K562 (cell line): ENCODE data around the gene CLP1. TPM values are rescaled to one million over a fixed set of nuclear protein-coding genes. Genes with fewer than 3 reads are reported as not detected.

Experiments
- ATAC-seq: fragments of 200-7000 bp; cut with Tn5 transposase; 3 replicates; pipeline ENCODE4 v1.9.1; 2020; ENCODE audit warnings: moderate library complexity
- BruUV-seq: library from RNA; stranded (reverse); fragments of 400-500 nt; replicated peaks from 2 replicates; lab custom pipeline; 2021; lab: Mats Ljungman, UMichigan
- CTCF ChIA-PET: fragments of 300-600 bp; formaldehyde crosslinking; extraction: SDS; loops from one replicate; lab custom pipeline; 2021; ENCODE audit warnings: low intra/inter-chr PET ratio; lab: Yijun Ruan, JAX
- POLR2A ChIA-PET: fragments of 300-600, 350-650 bp; sonication (Branson Sonifier 250); formaldehyde crosslinking; extraction: SDS; loops from one replicate; lab custom pipeline; 2021; ENCODE audit warnings: antibody characterized with exemption, inconsistent platforms; lab: Yijun Ruan, JAX
- DNase-seq, 4 experiments: peaks; one replicate each; pipeline versions ENCODE4 v3.0.0 to v3.0.0-alpha.2; 2011 to 2018; ENCODE audit warnings: low spot score in 3 of 4, mixed read lengths in 3 of 4; ENCODE audit errors: extremely low read depth in 1 of 4
- FAIRE-seq: peaks from 2 replicates; lab custom pipeline; 2011; peaks lifted over from hg19 to GRCh38; lab: Jason Lieb, UNC
- H2AFZ ChIP-seq: 2 replicates; pipeline ENCODE4 v1.6.0; 2011; ENCODE audit warnings: low read depth, low read length, control low read depth, inconsistent platforms
- H3K27ac ChIP-seq: fragments of 200-600 bp; 3 replicates; pipeline ENCODE4 v1.8.0; 2011; ENCODE audit warnings: low read depth, mild to moderate bottlenecking, control low read depth, inconsistent platforms, low read length, moderate library complexity, mixed read lengths; ENCODE audit errors: extremely low read depth
- H3K27me3 ChIP-seq, 2 experiments: fragments of 300-600 bp in 1 of 2; 2 replicates in 1 of 2; 3 replicates in 1 of 2; pipeline versions ENCODE4 v1.6.0 to v1.8.0; 2011; ENCODE audit warnings: inconsistent platforms in 2 of 2, low read length in 2 of 2, mild to moderate bottlenecking in 1 of 2, mixed read lengths in 1 of 2, moderate library complexity in 1 of 2; ENCODE audit not compliant: control insufficient read depth in 2 of 2, insufficient read depth in 2 of 2
- H3K36me3 ChIP-seq: fragments of 300-600 bp; 3 replicates; pipeline ENCODE4 v1.8.0; 2011; ENCODE audit warnings: mild to moderate bottlenecking, low read length, inconsistent platforms; ENCODE audit not compliant: control insufficient read depth, insufficient read depth
- H3K4me1 ChIP-seq, 2 experiments: fragments of 200-600 bp in 1 of 2; replicated peaks in 1 of 2; 2 replicates in 1 of 2; 3 replicates in 1 of 2; pipeline versions ENCODE4 v1.5.1 to v1.8.0; 2011; ENCODE audit warnings: inconsistent platforms in 2 of 2, low read length in 2 of 2, mild to moderate bottlenecking in 1 of 2, mixed read lengths in 1 of 2, moderate library complexity in 1 of 2; ENCODE audit not compliant: control insufficient read depth in 2 of 2, insufficient read depth in 2 of 2
- H3K4me2 ChIP-seq: 2 replicates; pipeline ENCODE4 v1.6.1; 2011; ENCODE audit warnings: low read length, control low read depth, inconsistent platforms, mixed read lengths; ENCODE audit not compliant: insufficient read depth
- H3K4me3 ChIP-seq: fragments of 200-600 bp; sonication (generic), shearing (Covaris generic); 2 replicates; pipeline ENCODE4 v1.5.1; 2016; ENCODE audit warnings: control low read depth, inconsistent platforms
- H3K79me2 ChIP-seq: fragments of 200-600 bp; 3 replicates; pipeline ENCODE4 v1.8.0; 2011; ENCODE audit warnings: low read length, inconsistent platforms; ENCODE audit not compliant: control insufficient read depth, insufficient read depth
- H3K9ac ChIP-seq, 2 experiments: 2 replicates each; pipeline versions ENCODE4 v1.6.0 to v1.6.1; 2011; ENCODE audit warnings: low read depth in 2 of 2, low read length in 2 of 2, control low read depth in 1 of 2, inconsistent platforms in 1 of 2, mild to moderate bottlenecking in 1 of 2, mixed read lengths in 1 of 2; ENCODE audit not compliant: insufficient read depth in 1 of 2
- H3K9me1 ChIP-seq: one replicate; pipeline ENCODE4 v1.6.0; 2011; ENCODE audit warnings: inconsistent platforms, mild to moderate bottlenecking, low read length, moderate library complexity; ENCODE audit not compliant: control insufficient read depth, insufficient read depth
- H3K9me3 ChIP-seq: replicated peaks from 2 replicates; pipeline ENCODE4 v1.5.1; 2011; ENCODE audit warnings: low read depth, low read length, inconsistent platforms; ENCODE audit not compliant: control insufficient read depth, insufficient read depth
- H4K20me1 ChIP-seq: replicated peaks from 2 replicates; pipeline ENCODE4 v1.6.1; 2011; ENCODE audit warnings: low read length, inconsistent platforms, mixed read lengths; ENCODE audit not compliant: control insufficient read depth, insufficient read depth
- ARHGAP35 ChIP-seq: fragments of 450-650 bp; IDR thresholded peaks from 2 replicates; pipeline ENCODE4 v1.6.1; 2018; ENCODE audit not compliant: partially characterized antibody
- ARNT ChIP-seq, 2 experiments: fragments of 450-650 bp; IDR thresholded peaks; 2 replicates each; pipeline ENCODE4 v1.6.1; 2016; ENCODE audit warnings: mild to moderate bottlenecking in 1 of 2
- GTF2A2 ChIP-seq: IDR thresholded peaks from 2 replicates; pipeline ENCODE4 v1.6.1; 2016; ENCODE audit warnings: mild to moderate bottlenecking, missing genetic modification characterization, missing compliant biosample characterization
- HDAC1 ChIP-seq, 2 experiments: fragments of 450-650 bp; IDR thresholded peaks; 2 replicates each; pipeline ENCODE4 v1.6.1; 2016 to 2017; ENCODE audit warnings: inconsistent platforms in 1 of 2, mild to moderate bottlenecking in 1 of 2, moderate library complexity in 1 of 2
- HDAC6 ChIP-seq: IDR thresholded peaks from 2 replicates; pipeline ENCODE4 v1.6.1; 2012; ENCODE audit warnings: low read depth, mild to moderate bottlenecking, control low read depth, inconsistent platforms, low read length, moderate library complexity
- L3MBTL2 ChIP-seq: fragments of 450-650 bp; IDR thresholded peaks from 2 replicates; pipeline ENCODE4 v1.6.1; 2016; ENCODE audit warnings: mild to moderate bottlenecking, moderate library complexity
- NFIC ChIP-seq: fragments of 450-650 bp; IDR thresholded peaks from 2 replicates; pipeline ENCODE4 v1.6.1; 2017; ENCODE audit warnings: mild to moderate bottlenecking, inconsistent platforms
- PRMT5 ChIP-seq: sonication (generic); formaldehyde crosslinking; IDR thresholded peaks from 2 replicates; pipeline ENCODE4 v1.5.0; 2020; ENCODE audit warnings: missing genetic modification reagents
- SAFB2 ChIP-seq: fragments of 200-400 bp; formaldehyde crosslinking; IDR thresholded peaks from 2 replicates; pipeline ENCODE4 v1.6.1; 2018; ENCODE audit warnings: borderline replicate concordance, low read length, low read depth, moderate library complexity; ENCODE audit not compliant: severe bottlenecking
- SIX5 ChIP-seq, 2 experiments: IDR thresholded peaks; 2 replicates each; pipeline ENCODE4 v1.6.1; 2011; ENCODE audit warnings: low read length in 2 of 2, borderline replicate concordance in 1 of 2, low read depth in 1 of 2, mild to moderate bottlenecking in 1 of 2, moderate library complexity in 1 of 2; ENCODE audit not compliant: insufficient read depth in 1 of 2
- THRAP3 ChIP-seq: fragments of 450-650 bp; IDR thresholded peaks from 2 replicates; pipeline ENCODE4 v1.6.1; 2016; ENCODE audit warnings: mild to moderate bottlenecking, inconsistent platforms, borderline replicate concordance
- ZBED1 ChIP-seq: IDR thresholded peaks from 2 replicates; pipeline ENCODE4 v1.6.1; 2014
- ZNF3 ChIP-seq: fragments of 250-450 bp; sonication (Bioruptor Pico); IDR thresholded peaks from 2 replicates; pipeline ENCODE4 v1.5.0; 2021; ENCODE audit warnings: mild to moderate bottlenecking, moderate library complexity
- ZNF699 ChIP-seq: fragments of 250-450 bp; sonication (Bioruptor Pico); IDR thresholded peaks from 2 replicates; pipeline ENCODE4 v1.8.0; 2021; ENCODE audit warnings: mild to moderate bottlenecking, moderate library complexity; ENCODE audit not compliant: insufficient replicate concordance
- WGBS: fragments of 100-300 bp; shearing (Covaris generic); methylation state at CpG from one replicate; pipeline ENCODE4 v1.1.6; 2016; ENCODE audit warnings: low coverage, mixed read lengths; ENCODE audit not compliant: insufficient coverage; ENCODE audit errors: missing lambda C conversion rate; 5-methylcytosine and 5-hydroxymethylcytosine counted together
- in situ Hi-C: fragments of 300-500 bp; cut with MboI; formaldehyde crosslinking; loops from 4 replicates; pipeline ENCODE4 v1.15.0; 2018; ENCODE audit warnings: inconsistent platforms, mixed read lengths
- intact Hi-C: fragments of 100-400 bp; cut with micrococcal nuclease; formaldehyde crosslinking; loops from 2 replicates; pipeline ENCODE4 v1.14.2; 2022
- polyA plus RNA-seq, 8 experiments: library from polyadenylated mRNA; depleted of rRNA in 4 of 8; stranded (reverse) in 5 of 8; unstranded in 3 of 8; fragments of >200 nt; fragmentation: Nextera tagmentation in 2 of 8; fragmentation: Illumina TruSeq in 1 of 8; extraction: Ambion mirVana in 2 of 8; extraction: Trizol in 1 of 8; gene quantifications; 2 replicates each; pipeline versions ENCODE4 v1.2.1 to v1.2.3, GENCODE V29; 2011 to 2014; ENCODE audit warnings: inconsistent platforms in 1 of 8, missing spikeins in 1 of 8
- total RNA-seq, 7 experiments: library from RNA; depleted of rRNA in 6 of 7; stranded (reverse); fragments of >200 nt in 6 of 7; fragmentation: Illumina TruSeq in 2 of 7; extraction: Trizol in 2 of 7; gene quantifications; 2 replicates each; pipeline versions ENCODE4 v1.2.1 to v1.2.3, GENCODE V29; 2011 to 2021; ENCODE audit warnings: low replicate concordance in 1 of 7
- TF ChIP-seq, protein P1 (sequence below): IDR thresholded peaks from 2 replicates; pipeline ENCODE4 v1.6.1; 2011; ENCODE audit warnings: borderline replicate concordance, low read depth, mild to moderate bottlenecking, moderate library complexity, low read length; ENCODE audit not compliant: insufficient read depth, poor library complexity, severe bottlenecking
- TF ChIP-seq, protein P2 (sequence below): fragments of 450-650 bp; conservative IDR thresholded peaks from 2 replicates; pipeline ENCODE4 v1.6.1; 2016; ENCODE audit warnings: missing genetic modification characterization, low read depth, mild to moderate bottlenecking, control low read depth, missing compliant biosample characterization
- TF ChIP-seq, protein P3 (sequence below): conservative IDR thresholded peaks from 2 replicates; pipeline ENCODE4 v1.6.1; 2011; ENCODE audit warnings: low read depth, mild to moderate bottlenecking, low read length; ENCODE audit not compliant: control insufficient read depth

Gene CLP1
- total and polyA plus RNA-seq, 9 of the 15 experiments (the other 6 are each of a cell fraction or from before 2014, with no cell fraction given) = 19.1 to 46.2 (median 27.8) TPM

DNA sequence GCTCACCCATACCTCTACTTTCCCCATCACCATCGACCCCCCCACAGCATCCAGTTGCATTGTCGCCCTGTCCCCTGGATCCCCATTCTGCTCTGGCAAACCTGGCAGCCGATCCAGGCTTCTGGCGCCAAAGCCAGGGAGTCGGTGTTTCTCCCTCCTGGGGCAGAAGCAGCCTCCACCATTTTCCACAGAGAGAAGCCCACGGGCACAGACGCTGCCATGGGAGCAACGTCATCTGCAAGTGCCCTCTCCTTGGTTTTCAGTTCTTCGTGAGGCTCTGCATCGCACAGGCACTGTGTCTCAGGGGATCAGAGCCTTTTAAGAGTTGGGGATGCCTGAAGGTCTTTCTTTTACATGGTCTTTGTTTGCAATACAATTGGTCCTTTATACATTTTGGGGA is 10.2 kb upstream of the CLP1 start:
- in situ Hi-C loops = loop anchor here (10.0 kb wide), 1 partner anchor 193 kb away; no protein-coding TSS in a partner anchor
- H3K36me3 ChIP-seq = no peaks in the 10 kb centered on the region
- ATAC-seq = no peak
- ChIA-PET CTCF (no interaction called here), POLR2A (interaction anchor here (1.6 kb wide), 1 partner anchor 153 kb away, joined by 5 read pairs; no protein-coding TSS in a partner anchor)
- no peak for FAIRE-seq
- H3K27ac ChIP-seq = no peak overlapping the region
- no peak overlapping the region for H2AFZ ChIP-seq
- H3K9me3 ChIP-seq = no peaks in the 10 kb centered on the region
- intact Hi-C loops = no loop called here
- no peaks in the 10 kb centered on the region; the same call in 1 of the 2 replicates for H4K20me1 ChIP-seq
- TF ChIP-seq ARHGAP35 (no peak), GTF2A2 (tag) (no peak), PRMT5 (CRISPR knock-in tag) (no peak), ZBED1 (no peak), THRAP3 (no peak), HDAC6 (no peak), ARNT (IDR thresholded peaks at IDR 0.05) (no peak), ZNF699 (CRISPR knock-in tag) (no peak), NFIC (no peak), SAFB2 (no peak), HDAC1 (IDR thresholded peaks at IDR 0.05) (no peak), SIX5 (IDR thresholded peaks at IDR 0.05; ENCODE audit: borderline replicate concordance in 1 of 2, insufficient read depth in 1 of 2, low read depth in 1 of 2, low read length in 2 of 2) (no peak), ZNF3 (CRISPR knock-in tag) (no peak), L3MBTL2 (no peak)
- TF ChIP-seq, protein P1, sequence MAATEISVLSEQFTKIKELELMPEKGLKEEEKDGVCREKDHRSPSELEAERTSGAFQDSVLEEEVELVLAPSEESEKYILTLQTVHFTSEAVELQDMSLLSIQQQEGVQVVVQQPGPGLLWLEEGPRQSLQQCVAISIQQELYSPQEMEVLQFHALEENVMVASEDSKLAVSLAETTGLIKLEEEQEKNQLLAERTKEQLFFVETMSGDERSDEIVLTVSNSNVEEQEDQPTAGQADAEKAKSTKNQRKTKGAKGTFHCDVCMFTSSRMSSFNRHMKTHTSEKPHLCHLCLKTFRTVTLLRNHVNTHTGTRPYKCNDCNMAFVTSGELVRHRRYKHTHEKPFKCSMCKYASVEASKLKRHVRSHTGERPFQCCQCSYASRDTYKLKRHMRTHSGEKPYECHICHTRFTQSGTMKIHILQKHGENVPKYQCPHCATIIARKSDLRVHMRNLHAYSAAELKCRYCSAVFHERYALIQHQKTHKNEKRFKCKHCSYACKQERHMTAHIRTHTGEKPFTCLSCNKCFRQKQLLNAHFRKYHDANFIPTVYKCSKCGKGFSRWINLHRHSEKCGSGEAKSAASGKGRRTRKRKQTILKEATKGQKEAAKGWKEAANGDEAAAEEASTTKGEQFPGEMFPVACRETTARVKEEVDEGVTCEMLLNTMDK = no peak
- TF ChIP-seq, protein P2, sequence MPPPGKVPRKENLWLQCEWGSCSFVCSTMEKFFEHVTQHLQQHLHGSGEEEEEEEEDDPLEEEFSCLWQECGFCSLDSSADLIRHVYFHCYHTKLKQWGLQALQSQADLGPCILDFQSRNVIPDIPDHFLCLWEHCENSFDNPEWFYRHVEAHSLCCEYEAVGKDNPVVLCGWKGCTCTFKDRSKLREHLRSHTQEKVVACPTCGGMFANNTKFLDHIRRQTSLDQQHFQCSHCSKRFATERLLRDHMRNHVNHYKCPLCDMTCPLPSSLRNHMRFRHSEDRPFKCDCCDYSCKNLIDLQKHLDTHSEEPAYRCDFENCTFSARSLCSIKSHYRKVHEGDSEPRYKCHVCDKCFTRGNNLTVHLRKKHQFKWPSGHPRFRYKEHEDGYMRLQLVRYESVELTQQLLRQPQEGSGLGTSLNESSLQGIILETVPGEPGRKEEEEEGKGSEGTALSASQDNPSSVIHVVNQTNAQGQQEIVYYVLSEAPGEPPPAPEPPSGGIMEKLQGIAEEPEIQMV (tag) = no peak
- TF ChIP-seq, protein P3, sequence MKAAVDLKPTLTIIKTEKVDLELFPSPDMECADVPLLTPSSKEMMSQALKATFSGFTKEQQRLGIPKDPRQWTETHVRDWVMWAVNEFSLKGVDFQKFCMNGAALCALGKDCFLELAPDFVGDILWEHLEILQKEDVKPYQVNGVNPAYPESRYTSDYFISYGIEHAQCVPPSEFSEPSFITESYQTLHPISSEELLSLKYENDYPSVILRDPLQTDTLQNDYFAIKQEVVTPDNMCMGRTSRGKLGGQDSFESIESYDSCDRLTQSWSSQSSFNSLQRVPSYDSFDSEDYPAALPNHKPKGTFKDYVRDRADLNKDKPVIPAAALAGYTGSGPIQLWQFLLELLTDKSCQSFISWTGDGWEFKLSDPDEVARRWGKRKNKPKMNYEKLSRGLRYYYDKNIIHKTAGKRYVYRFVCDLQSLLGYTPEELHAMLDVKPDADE = no peak
- 31% methylated on average over 10 of the region's 10 CpGs for WGBS
- no peak overlapping the region for H3K4me3 ChIP-seq
- peaks cover 0 to 15% of the 10 kb centered on the region in 2 experiments; a peak in 2 of 5 replicates for H3K27me3 ChIP-seq
- BruUV-seq = no TSS peak
- H3K9ac ChIP-seq = no peak overlapping the region
- H3K4me2 ChIP-seq = no peak overlapping the region
- no peak for DNase-seq
- H3K79me2 ChIP-seq = no peaks in the 10 kb centered on the region
- peaks cover 32 to 35% of the 10 kb centered on the region in 2 experiments for H3K4me1 ChIP-seq
- no peaks in the 10 kb centered on the region for H3K9me1 ChIP-seq
